ENCODE results near the gene ADAMTS9. TPM values are rescaled to one million over a fixed set of nuclear protein-coding genes. Genes with fewer than 3 reads are reported as not detected.

The ADAMTS9 gene
- total and polyA plus RNA-seq, 8 donors, result 36.3 to 78.0 (median 56.7) TPM

DNA sequence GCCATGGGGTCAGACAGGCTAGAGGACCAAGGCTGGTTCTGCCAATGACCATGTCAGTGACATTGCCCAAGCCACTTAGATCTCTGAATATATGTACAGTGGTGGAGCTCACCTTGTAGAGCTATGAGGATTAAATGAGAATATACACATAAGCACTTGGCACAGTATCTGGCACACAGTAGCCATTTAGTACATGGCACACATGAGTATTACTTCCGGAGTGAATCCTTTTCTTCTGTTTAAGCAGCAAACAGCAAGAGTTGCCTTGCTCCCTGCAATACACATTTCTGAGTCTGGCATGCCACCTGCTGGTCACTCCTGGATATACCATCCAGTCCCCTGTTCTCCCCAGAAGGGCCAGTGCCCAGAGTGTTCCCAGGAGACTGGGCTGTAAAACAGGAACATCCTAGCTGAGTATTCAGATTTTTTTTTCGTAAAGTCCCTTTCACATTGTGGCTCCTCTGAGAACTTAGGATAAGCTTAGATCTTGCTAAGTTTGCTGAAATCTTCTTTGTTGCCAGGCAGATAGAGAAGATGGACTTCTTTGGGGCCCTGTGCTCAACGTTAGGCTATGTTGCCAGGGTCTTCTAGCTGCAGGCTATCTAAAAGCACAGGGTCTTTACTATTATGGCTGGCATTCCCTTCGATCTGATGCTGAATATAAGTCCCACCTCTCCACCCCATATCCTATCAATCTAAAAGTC lies 203.4 kb downstream of the ADAMTS9 start:
- DNase-seq, result peak in 3 of 4 donors; percentile 73 to 85 (median 75)
- TF ChIP-seq, protein P1, sequence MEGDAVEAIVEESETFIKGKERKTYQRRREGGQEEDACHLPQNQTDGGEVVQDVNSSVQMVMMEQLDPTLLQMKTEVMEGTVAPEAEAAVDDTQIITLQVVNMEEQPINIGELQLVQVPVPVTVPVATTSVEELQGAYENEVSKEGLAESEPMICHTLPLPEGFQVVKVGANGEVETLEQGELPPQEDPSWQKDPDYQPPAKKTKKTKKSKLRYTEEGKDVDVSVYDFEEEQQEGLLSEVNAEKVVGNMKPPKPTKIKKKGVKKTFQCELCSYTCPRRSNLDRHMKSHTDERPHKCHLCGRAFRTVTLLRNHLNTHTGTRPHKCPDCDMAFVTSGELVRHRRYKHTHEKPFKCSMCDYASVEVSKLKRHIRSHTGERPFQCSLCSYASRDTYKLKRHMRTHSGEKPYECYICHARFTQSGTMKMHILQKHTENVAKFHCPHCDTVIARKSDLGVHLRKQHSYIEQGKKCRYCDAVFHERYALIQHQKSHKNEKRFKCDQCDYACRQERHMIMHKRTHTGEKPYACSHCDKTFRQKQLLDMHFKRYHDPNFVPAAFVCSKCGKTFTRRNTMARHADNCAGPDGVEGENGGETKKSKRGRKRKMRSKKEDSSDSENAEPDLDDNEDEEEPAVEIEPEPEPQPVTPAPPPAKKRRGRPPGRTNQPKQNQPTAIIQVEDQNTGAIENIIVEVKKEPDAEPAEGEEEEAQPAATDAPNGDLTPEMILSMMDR (IDR thresholded peaks at IDR 0.05), result peak; percentile 81 to 87
- Histone ChIP-seq H3K4me1 (peaks cover 0 to 6% of the 10 kb centered on the region in 2 donors), H3K27me3 (peaks cover 0 to 12% of the 10 kb centered on the region in 2 donors), H3K9me3 (no peaks in the 10 kb centered on the region), H3K4me3 (no peak overlapping the region), H3K36me3 (no peaks in the 10 kb centered on the region), H3K27ac (no peak overlapping the region)
- ATAC-seq, result peak; percentile 94
- intact Hi-C loops (cut with DNase I), result loop anchor here in 1 of 2 donors (2.0 kb wide), 1 partner anchor 454 kb away; no protein-coding TSS in a partner anchor

DNA sequence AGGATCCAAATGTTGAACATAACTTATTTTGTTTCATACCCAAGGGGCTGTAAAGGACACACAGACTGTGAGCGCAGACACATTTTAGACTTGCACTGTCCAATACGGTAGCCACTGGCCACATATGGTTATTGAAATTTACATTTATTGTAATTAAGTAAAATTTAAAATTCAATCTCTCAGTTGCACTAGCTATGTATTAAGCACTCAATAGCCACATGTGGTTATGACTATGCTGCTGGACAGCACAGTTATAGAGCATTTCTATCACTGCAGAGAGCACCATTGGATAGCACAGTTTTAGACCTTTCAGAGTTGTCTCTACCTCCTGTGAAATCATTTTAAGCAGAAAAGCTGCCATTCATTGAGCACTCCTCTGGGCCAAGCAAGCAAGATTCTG lies 204.3 kb downstream of the ADAMTS9 start:
- ATAC-seq (no peak), DNase-seq (no peak)
- Histone ChIP-seq H3K27me3 (peaks cover 0 to 2% of the 10 kb centered on the region in 2 donors), H3K4me1 (peaks cover 0 to 6% of the 10 kb centered on the region in 2 donors), H3K27ac (no peak overlapping the region), H3K36me3 (no peaks in the 10 kb centered on the region), H3K4me3 (no peak overlapping the region), H3K9me3 (no peaks in the 10 kb centered on the region)
- intact Hi-C loops (cut with DNase I), result no loop called here
- TF ChIP-seq, protein P1 (IDR thresholded peaks at IDR 0.05), result no peak

DNA sequence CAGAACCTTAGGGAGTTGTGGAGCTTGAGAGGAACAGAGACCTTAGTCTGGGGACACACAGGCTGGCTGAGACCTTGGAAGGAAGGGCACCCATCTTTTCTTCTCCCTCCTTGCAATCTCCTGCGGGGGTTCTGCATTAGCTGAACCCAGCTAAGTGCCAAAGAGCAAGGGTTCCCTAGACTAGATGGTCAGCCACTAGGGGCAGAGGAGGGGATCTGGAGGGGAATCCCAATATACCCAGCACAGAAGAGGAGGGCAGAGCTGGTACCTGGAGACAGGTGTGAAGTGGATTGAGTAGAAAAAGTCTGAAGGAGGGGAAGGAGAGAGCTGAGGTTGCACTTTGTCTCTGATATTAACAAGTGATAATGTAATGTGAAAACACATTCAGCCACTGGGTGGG lies 212.8 kb downstream of the ADAMTS9 start:
- no peaks in the 10 kb centered on the region for H3K9me3 ChIP-seq
- H3K27me3 ChIP-seq, result no peaks in the 10 kb centered on the region
- intact Hi-C loops (cut with DNase I), result no loop called here
- no peak for DNase-seq
- ATAC-seq, result no peak
- TF ChIP-seq, protein P1 (IDR thresholded peaks at IDR 0.05), result no peak
- H3K36me3 ChIP-seq, result no peaks in the 10 kb centered on the region
- H3K27ac ChIP-seq, result no peak overlapping the region
- no peak overlapping the region for H3K4me3 ChIP-seq
- no peaks in the 10 kb centered on the region for H3K4me1 ChIP-seq

DNA sequence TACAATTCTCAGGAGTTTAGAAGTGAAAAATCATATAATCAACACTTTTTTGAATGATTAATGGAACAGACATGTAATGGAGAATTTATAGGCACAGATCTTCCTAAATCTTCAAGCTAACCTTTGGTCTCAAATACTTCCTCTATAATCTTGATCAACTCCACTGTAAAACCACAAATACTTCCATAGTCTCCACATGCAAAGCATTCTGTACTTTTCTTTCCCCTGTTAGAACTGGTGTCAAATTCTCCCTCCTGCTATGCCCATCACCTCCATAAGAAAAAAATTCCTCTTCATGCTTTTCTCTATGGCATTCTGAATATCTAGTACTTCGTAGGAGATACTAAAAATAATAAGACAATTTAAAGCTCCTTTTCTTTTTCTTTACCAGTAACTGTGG lies 214.3 kb downstream of the ADAMTS9 start:
- DNase-seq (no peak), ATAC-seq (no peak)
- Histone ChIP-seq H3K36me3 (no peaks in the 10 kb centered on the region), H3K27me3 (no peaks in the 10 kb centered on the region), H3K4me1 (no peaks in the 10 kb centered on the region), H3K9me3 (no peaks in the 10 kb centered on the region), H3K27ac (no peak overlapping the region), H3K4me3 (no peak overlapping the region)
- intact Hi-C loops (cut with DNase I), result no loop called here
- TF ChIP-seq, protein P1 (IDR thresholded peaks at IDR 0.05), result no peak

DNA sequence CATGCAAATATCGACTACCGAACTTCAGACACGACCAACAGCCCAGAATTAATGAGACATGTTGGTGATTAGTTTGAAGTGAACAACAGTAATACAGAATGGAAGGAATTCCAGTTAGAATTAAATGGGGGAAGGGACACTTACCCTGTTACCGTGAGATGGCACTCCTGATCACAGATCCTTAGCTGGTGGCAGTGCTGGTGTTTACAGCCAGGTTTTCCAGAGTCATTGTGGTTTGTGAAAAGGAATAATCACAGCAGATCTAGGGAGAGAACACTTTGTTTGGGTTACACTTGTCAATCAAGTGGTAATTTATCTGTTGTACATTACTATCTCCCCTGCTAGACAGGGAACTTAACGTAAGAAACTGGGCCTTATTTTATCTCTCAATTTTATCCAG lies 217.4 kb downstream of the ADAMTS9 start:
- Histone ChIP-seq H3K27ac (no peak overlapping the region), H3K4me1 (no peaks in the 10 kb centered on the region), H3K36me3 (no peaks in the 10 kb centered on the region), H3K9me3 (no peaks in the 10 kb centered on the region), H3K27me3 (no peaks in the 10 kb centered on the region), H3K4me3 (no peak overlapping the region)
- DNase-seq (no peak), ATAC-seq (no peak)
- intact Hi-C loops (cut with DNase I), result no loop called here
- TF ChIP-seq, protein P1 (IDR thresholded peaks at IDR 0.05), result no peak

Measured in left lung (tissue), 10 donors.